OCI-LY7 (cell line): ENCODE data around the gene PAN2. TPM values are rescaled to one million over a fixed set of nuclear protein-coding genes. Genes with fewer than 3 reads are reported as not detected.

Experiments
- Bru-seq: library from RNA; stranded (reverse); fragments of 400-500 nt; gene quantifications from one replicate; lab custom pipeline; 2021; lab: Mats Ljungman, UMichigan
- BruChase-seq, 2 experiments: library from RNA; stranded (reverse); fragments of 400-500 nt; gene quantifications; one replicate each; lab custom pipeline; 2021; lab: Mats Ljungman, UMichigan
- BruUV-seq: library from RNA; stranded (reverse); fragments of 400-500 nt; replicated peaks from 2 replicates; lab custom pipeline; 2021; lab: Mats Ljungman, UMichigan
- CTCF ChIA-PET: fragments of 300-600 bp; sonication (Branson Sonifier 250); formaldehyde crosslinking; loops from one replicate; lab custom pipeline; 2022; ENCODE audit warnings: antibody characterized with exemption; ENCODE audit not compliant: unreplicated experiment; lab: Charles Lee
- POLR2A ChIA-PET: fragments of 300-600 bp; sonication (Branson Sonifier 250); formaldehyde crosslinking; loops from one replicate; lab custom pipeline; 2022; ENCODE audit warnings: antibody characterized with exemption; lab: Charles Lee
- DNase-seq: peaks from one replicate; pipeline ENCODE4 v3.0.0-alpha.2; 2015; ENCODE audit warnings: low spot score
- H2AFZ ChIP-seq: fragments of 200-600 bp; sonication (generic), shearing (Covaris generic); 2 replicates; pipeline ENCODE4 v1.6.1; 2014; ENCODE audit warnings: mild to moderate bottlenecking, antibody characterized with exemption, low read length, moderate library complexity
- H3K27ac ChIP-seq: fragments of 200-600 bp; sonication (generic); 2 replicates; pipeline ENCODE4 v1.5.1; 2014; ENCODE audit warnings: mixed run types, low read depth, mild to moderate bottlenecking, moderate library complexity, low read length, inconsistent platforms; ENCODE audit not compliant: poor library complexity, severe bottlenecking
- H3K36me3 ChIP-seq: fragments of 200-600 bp; sonication (generic); 2 replicates; pipeline ENCODE4 v1.6.1; 2014; ENCODE audit warnings: mild to moderate bottlenecking, antibody characterized with exemption, low read length, moderate library complexity, mixed read lengths; ENCODE audit not compliant: insufficient read depth
- H3K4me1 ChIP-seq: fragments of 200-600 bp; sonication (generic); 2 replicates; pipeline ENCODE4 v1.5.1; 2014; ENCODE audit warnings: mild to moderate bottlenecking, low read length; ENCODE audit not compliant: insufficient read depth, poor library complexity, severe bottlenecking
- H3K4me2 ChIP-seq: fragments of 200-600 bp; sonication (generic); 2 replicates; pipeline ENCODE4 v1.6.1; 2014; ENCODE audit warnings: mild to moderate bottlenecking, low read length
- H3K4me3 ChIP-seq: fragments of 200-600 bp; sonication (generic); 2 replicates; pipeline ENCODE4 v1.5.1; 2014; ENCODE audit warnings: mild to moderate bottlenecking, low read depth, low read length; ENCODE audit not compliant: poor library complexity, severe bottlenecking
- H3K79me2 ChIP-seq: fragments of 200-600 bp; sonication (generic); 2 replicates; pipeline ENCODE4 v1.6.1; 2016; ENCODE audit warnings: low read depth, mild to moderate bottlenecking, low read length, moderate library complexity, mixed read lengths; ENCODE audit not compliant: insufficient read depth
- H3K9me2 ChIP-seq: fragments of 200-600 bp; sonication (generic); 2 replicates; pipeline ENCODE4 v1.6.1; 2016; ENCODE audit warnings: mild to moderate bottlenecking, low read length, mixed read lengths; ENCODE audit not compliant: insufficient read depth
- H3K9me3 ChIP-seq: fragments of 200-600 bp; sonication (generic); 2 replicates; pipeline ENCODE4 v1.6.1; 2014; ENCODE audit warnings: mild to moderate bottlenecking, mixed run types, low read length, mixed read lengths
- H4K20me1 ChIP-seq: fragments of 200-600 bp; sonication (generic); 2 replicates; pipeline ENCODE4 v1.6.1; 2014; ENCODE audit warnings: mild to moderate bottlenecking, antibody characterized with exemption, low read length, moderate library complexity, mixed read lengths; ENCODE audit not compliant: insufficient read depth
- EZH2phosphoT487 ChIP-seq: fragments of 200-600 bp; sonication (generic); IDR thresholded peaks from 2 replicates; pipeline ENCODE4 v1.6.1; 2018; ENCODE audit warnings: low read depth, borderline replicate concordance, mild to moderate bottlenecking, mixed run types, antibody characterized with exemption, low read length, moderate library complexity, mixed read lengths
- intact Hi-C: fragments of 100-400 bp; cut with micrococcal nuclease; formaldehyde crosslinking; loops from one replicate; pipeline ENCODE4 v1.10.0; 2022; ENCODE audit not compliant: unreplicated experiment
- long read RNA-seq: library from polyadenylated mRNA; stranded (forward); transcript quantifications from one replicate; pipeline ENCODE4 v2.0.0, GENCODE V29; 2022
- total RNA-seq, 2 experiments: library from RNA; depleted of rRNA in 1 of 2; stranded (reverse); fragments of >200 nt in 1 of 2; shearing (Covaris generic) in 1 of 2; gene quantifications; 2 replicates each; pipeline ENCODE4 v1.2.3, GENCODE V29; 2014 to 2022
- TF ChIP-seq, protein P1 (sequence below): fragments of 200-600 bp; sonication (generic); conservative IDR thresholded peaks from 2 replicates; pipeline ENCODE4 v1.5.1; 2014; ENCODE audit warnings: mild to moderate bottlenecking, antibody characterized with exemption, low read length, moderate library complexity, mixed read lengths

Gene PAN2
- total RNA-seq (2014; rRNA removed; shearing (Covaris generic)), result 69.9 and 106 TPM in 2 replicates
- 117 and 132 TPM in 2 replicates for total RNA-seq (2022)
- Bru-seq, nascent RNA, result percentile 59 among the genes with signal in this experiment
- BruChase-seq, experiment 1, labeled RNA remaining after a 6-hour chase, result percentile 80 among the genes with signal in this experiment
- BruChase-seq, experiment 2, labeled RNA remaining after a 2-hour chase, result percentile 71 among the genes with signal in this experiment
- long read RNA-seq, full-length matches to known transcripts, result 46 of 167 reads
- long read RNA-seq, partial matches to known transcripts, result 7 of 167 reads
- long read RNA-seq, other reads (novel, unspliced or antisense), result 114 of 167 reads

DNA sequence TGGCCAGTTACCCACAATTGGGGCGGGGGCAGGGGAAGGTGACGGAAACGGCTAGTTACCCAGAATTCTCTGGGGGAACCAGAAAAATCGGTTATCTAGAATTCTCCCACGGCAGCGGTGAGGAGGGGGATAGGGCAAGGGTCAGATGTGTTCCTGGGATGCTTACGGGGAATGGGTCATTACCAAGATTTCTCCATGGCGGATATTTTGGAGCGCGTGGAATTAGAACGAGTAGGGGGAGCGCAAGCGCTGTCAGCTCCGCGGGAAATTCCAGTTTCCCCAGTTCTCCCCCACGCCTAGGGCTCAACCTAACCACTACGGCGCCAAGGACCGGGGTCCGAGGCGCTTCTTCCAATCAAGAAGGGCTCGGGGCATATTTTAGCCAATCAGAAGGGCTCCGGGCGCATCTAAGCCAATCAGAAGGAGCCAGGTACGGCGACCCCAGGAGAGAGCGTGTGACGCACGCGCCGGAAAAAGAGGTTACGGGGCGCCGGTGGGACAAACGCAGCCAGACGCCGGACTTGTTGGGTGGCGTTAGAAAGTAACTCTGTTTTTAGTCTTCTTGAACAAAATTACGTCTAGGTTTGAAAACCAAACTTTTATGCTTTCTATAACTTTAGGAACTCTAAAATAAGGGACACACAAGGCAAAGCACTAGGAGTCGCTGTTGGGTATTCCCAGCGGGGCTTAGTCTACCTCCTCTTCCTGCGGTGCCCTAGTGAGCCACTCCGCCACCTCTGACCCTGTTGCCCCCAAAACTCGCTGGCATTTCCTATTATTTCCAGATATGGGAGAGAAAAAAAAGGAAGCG, at the start of gene PAN2:
Gene PAN2, minus strand, starts transcription at position 322 of the 811 bp plus-strand sequence. CDS start 906 bp downstream, outside the sequence.
- peak within 1 kb of the TSS; percentile 98 for H3K4me2 ChIP-seq
- H3K9me3 ChIP-seq, result no peaks in the 10 kb centered on the region
- H3K27ac ChIP-seq, result peak within 1 kb of the TSS; percentile 94
- intact Hi-C loops, result loop anchor here (1.0 to 5.0 kb wide), 3 partner anchors 41 to 130 kb away; partner anchors contain the start of gene TIMELESS
- H2AFZ ChIP-seq, result peak within 1 kb of the TSS; percentile 68
- H3K36me3 ChIP-seq, result no peaks in the 10 kb centered on the region
- H3K4me3 ChIP-seq, result peak within 1 kb of the TSS; percentile 95
- peak; percentile 99 for DNase-seq
- peaks cover 21% of the 10 kb centered on the region; the same call in 1 of the 2 replicates for H3K79me2 ChIP-seq
- no TSS peak for BruUV-seq
- no peaks in the 10 kb centered on the region for H4K20me1 ChIP-seq
- no peaks in the 10 kb centered on the region for H3K9me2 ChIP-seq
- ChIA-PET CTCF (interaction anchor here (1.4 kb wide), 1 partner anchor 26 kb away, joined by 3 read pairs; the partner anchor contains the start of gene STAT2), POLR2A (interaction anchor here (1.1 to 9.4 kb wide), 7 partner anchors 18 to 126 kb away, joined by 3 to 70 read pairs (median 6); partner anchors contain the start of genes CNPY2, COQ10A, STAT2 and TIMELESS)
- no peak for TF ChIP-seq EZH2phosphoT487
- TF ChIP-seq, protein P1, sequence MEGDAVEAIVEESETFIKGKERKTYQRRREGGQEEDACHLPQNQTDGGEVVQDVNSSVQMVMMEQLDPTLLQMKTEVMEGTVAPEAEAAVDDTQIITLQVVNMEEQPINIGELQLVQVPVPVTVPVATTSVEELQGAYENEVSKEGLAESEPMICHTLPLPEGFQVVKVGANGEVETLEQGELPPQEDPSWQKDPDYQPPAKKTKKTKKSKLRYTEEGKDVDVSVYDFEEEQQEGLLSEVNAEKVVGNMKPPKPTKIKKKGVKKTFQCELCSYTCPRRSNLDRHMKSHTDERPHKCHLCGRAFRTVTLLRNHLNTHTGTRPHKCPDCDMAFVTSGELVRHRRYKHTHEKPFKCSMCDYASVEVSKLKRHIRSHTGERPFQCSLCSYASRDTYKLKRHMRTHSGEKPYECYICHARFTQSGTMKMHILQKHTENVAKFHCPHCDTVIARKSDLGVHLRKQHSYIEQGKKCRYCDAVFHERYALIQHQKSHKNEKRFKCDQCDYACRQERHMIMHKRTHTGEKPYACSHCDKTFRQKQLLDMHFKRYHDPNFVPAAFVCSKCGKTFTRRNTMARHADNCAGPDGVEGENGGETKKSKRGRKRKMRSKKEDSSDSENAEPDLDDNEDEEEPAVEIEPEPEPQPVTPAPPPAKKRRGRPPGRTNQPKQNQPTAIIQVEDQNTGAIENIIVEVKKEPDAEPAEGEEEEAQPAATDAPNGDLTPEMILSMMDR, result peak; percentile 78
- peaks cover 56% of the 10 kb centered on the region for H3K4me1 ChIP-seq

DNA sequence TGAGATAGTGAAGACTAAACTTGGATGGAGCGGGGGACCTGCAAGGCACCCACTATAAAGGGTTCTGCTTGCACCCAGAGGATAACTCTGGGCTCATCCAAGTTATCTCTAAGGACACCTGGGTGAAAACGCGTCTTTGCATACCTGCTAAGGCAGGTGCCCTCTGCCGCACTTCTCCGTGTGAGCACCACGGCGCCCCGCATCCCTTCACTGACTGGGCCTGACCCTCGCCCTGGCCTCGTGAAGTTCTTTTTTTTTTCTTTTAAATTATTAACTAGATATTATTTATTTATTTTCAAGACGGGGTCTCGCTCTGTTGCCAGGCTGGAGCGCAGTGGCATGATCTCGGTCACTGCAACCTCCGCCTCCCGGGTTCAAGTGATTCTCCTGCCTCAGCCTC, 48.8 kb upstream of the PAN2 start:
- TF ChIP-seq, protein P1, result no peak
- TF ChIP-seq EZH2phosphoT487, result no peak

More for the DNA sequence above, 48.8 kb upstream of the PAN2 start:
- Histone ChIP-seq H3K27ac (no peak overlapping the region), H3K9me2 (no peaks in the 10 kb centered on the region), H3K36me3 (no peaks in the 10 kb centered on the region), H3K4me2 (no peak overlapping the region), H4K20me1 (no peaks in the 10 kb centered on the region), H3K4me3 (no peak overlapping the region), H3K4me1 (peaks cover 8% of the 10 kb centered on the region), H3K9me3 (no peaks in the 10 kb centered on the region), H3K79me2 (no peaks in the 10 kb centered on the region), H2AFZ (no peak overlapping the region)
- CTCF ChIA-PET, result no interaction called here
- POLR2A ChIA-PET, result interaction anchor here (0.6 to 1.3 kb wide), 5 partner anchors 11 to 161 kb away, joined by 3 to 4 read pairs (median 3); partner anchors contain the start of genes RNF41 and STAT2
- no peak for DNase-seq
- intact Hi-C loops, result no loop called here
- BruUV-seq, result no TSS peak
